Fibroblast of mammary gland (primary cell): ENCODE results near the gene PDSS2.

Experiments
- DNase-seq: peaks from one replicate; pipeline ENCODE4 v3.0.0-alpha.2; 2010; ENCODE audit warnings: low read depth
- H3K4me3 ChIP-seq: 2 replicates; pipeline ENCODE4 v1.5.1; 2011; ENCODE audit warnings: low read depth, mild to moderate bottlenecking, low read length, moderate library complexity; ENCODE audit not compliant: control insufficient read depth
- TF ChIP-seq, protein P1 (sequence below): conservative IDR thresholded peaks from 2 replicates; pipeline ENCODE4 v1.5.1; 2011; ENCODE audit warnings: low read depth, low read length, inconsistent platforms; ENCODE audit not compliant: control insufficient read depth, insufficient read depth

Gene PDSS2

DNA sequence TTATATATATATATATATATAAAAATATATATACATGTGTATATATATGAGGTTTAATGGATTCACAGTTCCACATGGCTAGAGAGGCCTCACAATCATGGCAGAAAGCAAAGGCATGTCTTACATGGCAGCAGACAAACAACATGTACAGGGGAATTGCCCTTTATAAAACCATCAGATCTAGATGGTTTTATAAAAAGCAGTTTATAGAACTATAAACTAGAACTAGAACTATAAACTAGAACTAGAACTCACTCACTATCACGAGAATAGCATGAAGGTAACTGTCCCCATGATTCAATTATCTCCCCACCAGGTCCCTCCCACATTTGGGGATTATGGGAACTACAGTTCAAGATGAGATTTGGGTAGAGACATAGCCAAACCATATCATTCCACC, 56.8 kb downstream of the PDSS2 start:
- H3K4me3 ChIP-seq = no peak overlapping the region
- TF ChIP-seq, protein P1, sequence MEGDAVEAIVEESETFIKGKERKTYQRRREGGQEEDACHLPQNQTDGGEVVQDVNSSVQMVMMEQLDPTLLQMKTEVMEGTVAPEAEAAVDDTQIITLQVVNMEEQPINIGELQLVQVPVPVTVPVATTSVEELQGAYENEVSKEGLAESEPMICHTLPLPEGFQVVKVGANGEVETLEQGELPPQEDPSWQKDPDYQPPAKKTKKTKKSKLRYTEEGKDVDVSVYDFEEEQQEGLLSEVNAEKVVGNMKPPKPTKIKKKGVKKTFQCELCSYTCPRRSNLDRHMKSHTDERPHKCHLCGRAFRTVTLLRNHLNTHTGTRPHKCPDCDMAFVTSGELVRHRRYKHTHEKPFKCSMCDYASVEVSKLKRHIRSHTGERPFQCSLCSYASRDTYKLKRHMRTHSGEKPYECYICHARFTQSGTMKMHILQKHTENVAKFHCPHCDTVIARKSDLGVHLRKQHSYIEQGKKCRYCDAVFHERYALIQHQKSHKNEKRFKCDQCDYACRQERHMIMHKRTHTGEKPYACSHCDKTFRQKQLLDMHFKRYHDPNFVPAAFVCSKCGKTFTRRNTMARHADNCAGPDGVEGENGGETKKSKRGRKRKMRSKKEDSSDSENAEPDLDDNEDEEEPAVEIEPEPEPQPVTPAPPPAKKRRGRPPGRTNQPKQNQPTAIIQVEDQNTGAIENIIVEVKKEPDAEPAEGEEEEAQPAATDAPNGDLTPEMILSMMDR = no peak
- DNase-seq = no peak

DNA sequence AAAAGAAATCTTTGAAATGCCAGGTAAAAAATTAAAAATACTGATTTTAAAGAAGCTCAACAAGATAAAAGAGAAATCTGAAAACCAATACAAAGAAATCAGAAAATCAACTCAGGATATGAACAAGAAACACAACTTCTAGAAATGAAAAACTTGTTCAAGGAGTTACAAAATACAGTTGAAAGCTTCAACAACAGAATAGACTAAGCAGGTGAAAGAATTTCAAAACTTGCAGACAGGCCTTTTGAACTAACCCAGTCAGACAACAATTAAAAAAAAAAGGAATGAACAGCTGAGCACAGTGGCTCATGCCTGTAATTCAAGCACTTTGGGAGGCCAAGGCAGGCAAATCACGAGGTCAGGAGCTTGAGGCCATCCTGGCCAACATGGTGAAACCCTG, 57.8 kb downstream of the PDSS2 start:
- TF ChIP-seq, protein P1 = no peak
- no peak for DNase-seq
- no peak overlapping the region for H3K4me3 ChIP-seq

DNA sequence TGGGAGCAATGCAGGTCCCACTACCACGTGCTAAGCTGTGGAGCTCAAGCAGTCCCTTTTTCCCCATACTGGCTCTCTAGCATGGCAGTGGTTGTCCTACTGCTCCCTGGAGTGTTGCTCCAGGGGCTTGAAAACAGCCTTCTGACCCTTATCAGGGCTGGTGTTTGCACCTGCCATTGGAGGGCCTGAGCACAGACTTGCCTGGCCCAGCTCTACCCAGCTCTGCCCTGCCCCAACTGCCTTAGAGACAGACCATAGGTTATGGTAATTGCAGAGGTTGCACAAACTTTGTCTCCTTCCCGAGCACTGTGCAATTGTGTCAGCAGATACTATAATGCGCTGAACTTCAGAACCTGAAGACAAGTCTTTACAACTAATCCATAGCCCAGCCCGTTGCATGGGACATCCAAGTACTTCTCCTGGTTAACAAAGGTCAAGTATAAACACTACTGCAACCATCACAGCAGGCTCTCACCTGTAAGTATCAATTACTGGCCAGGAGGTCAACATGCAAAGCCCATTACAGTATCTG, 58.7 kb downstream of the PDSS2 start:
- no peak for DNase-seq
- no peak overlapping the region for H3K4me3 ChIP-seq
- TF ChIP-seq, protein P1 = no peak

DNA sequence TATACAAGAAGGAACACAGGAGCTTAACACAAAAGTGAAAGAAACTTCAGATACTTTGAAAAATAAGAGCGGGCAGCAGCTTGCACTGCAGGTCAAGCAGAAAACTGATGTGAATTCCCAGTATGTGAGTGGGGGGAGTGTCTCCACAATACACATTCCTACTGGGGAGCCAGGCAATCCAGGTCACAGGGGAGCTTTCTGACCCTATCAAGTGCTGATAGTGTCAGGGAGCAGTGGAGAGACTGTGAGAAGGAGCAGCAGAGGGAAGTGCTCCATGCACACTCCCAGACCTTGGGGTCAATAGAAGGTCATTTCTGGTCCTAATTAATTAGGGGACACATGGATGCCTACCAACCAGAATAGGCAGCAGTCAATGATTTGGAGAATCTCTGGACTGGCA, 59.4 kb downstream of the PDSS2 start:
- H3K4me3 ChIP-seq = no peak overlapping the region
- no peak for DNase-seq
- TF ChIP-seq, protein P1 = no peak

DNA sequence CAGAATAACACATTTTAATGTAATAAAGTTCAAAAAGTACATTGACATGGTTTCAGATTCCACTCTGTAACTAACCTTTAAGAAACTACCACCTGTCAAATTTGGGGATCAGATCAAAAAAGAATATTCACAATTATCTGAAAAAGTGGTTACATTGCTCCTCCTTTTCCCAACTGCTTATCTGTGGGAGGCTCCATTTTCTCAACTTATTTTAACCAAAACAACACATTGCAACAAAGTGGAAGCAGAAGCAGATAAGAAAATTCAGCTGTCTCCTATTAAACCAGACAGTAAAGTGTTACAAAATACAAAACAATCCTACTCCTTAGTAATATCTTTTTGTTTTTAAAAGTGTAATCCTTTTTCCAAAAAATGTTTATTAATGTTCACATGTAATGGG, 61.4 kb downstream of the PDSS2 start:
- no peak for DNase-seq
- no peak overlapping the region for H3K4me3 ChIP-seq
- TF ChIP-seq, protein P1 = no peak

DNA sequence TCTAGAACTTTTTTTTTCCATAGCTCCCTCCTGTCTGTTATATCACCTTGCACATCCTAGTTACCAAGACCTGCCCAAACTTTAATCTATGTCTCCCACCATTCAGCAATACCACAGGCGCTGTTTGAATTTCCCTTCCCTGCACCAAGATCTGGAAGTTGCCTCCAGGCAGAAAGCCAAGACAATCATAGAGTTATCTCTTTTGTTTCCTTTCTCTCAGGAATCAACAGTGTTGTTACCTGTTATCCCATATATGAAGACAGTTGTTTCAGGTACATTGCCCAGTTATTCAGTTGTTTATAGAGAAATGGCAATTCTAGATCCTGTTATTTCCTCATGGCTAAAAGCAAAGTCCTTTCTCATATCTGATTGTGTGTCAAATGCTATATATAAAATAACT, 63.2 kb downstream of the PDSS2 start:
- TF ChIP-seq, protein P1 = no peak
- DNase-seq = no peak
- H3K4me3 ChIP-seq = no peak overlapping the region

DNA sequence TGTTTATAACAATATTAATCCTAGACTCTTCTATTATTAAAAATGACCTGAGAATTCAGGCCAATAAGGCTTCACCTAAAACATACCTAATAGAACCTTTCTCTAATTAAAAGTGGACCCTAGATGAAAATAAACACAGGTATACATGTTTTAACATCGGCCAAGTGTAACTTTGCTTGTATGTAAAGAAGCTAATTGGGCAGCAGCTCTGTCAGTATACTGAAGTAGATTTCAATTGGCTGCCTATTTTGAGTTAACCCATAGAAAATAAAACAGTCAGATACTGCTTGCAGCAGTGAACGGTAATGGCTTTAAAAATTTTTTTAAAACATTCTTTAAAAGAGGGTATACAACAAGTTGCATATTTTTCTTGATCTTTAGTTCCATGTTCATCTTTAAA, 67.3 kb downstream of the PDSS2 start:
- TF ChIP-seq, protein P1 = no peak
- H3K4me3 ChIP-seq = no peak overlapping the region
- DNase-seq = no peak
